Measurements from ENCODE around the gene EPN1. TPM values are rescaled to one million over a fixed set of nuclear protein-coding genes. Genes with fewer than 3 reads are reported as not detected.
A peak's percentile ranks its signal among the peaks of the same experiment; 100 is the strongest.

EPN1 gene
- total and polyA plus RNA-seq, 4 donors = 18.6 to 117 (median 77.8) TPM

DNA sequence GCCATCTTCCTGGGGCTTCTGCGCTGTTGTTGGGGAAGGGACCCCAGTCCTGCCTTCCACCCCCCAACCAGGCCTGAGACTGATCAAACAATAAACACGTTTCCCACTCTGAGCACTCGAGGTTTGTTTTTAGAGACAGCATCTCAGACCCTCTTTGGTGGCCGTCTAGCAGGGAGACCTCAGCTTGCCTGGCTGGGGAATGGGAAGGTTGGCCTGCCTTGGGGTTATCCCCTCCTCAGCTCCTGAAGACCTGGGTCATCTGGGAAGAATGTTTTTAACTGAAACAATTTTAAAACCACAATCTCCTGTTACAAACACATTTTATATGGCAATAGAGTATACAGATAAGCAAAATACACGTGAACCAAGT is 29.5 kb upstream of the EPN1 start:
- Histone ChIP-seq H3K27me3 (ENCODE audit: control insufficient read depth in 4 of 4, insufficient read depth in 4 of 4, low read length in 3 of 4) (no peaks in the 10 kb centered on the region), H3K27ac (ENCODE audit: low read depth in 1 of 2, low read length in 2 of 2) (no peak overlapping the region), H3K4me3 (ENCODE audit: low read depth in 1 of 3, low read length in 3 of 3) (no peak overlapping the region), H3K4me1 (ENCODE audit: control insufficient read depth in 4 of 4, insufficient read depth in 4 of 4, low read length in 3 of 4) (peaks cover 22 to 63% (median 53%) of the 10 kb centered on the region in 4 donors), H3K36me3 (ENCODE audit: control insufficient read depth in 4 of 4, insufficient read depth in 3 of 4, low read depth in 1 of 4, low read length in 3 of 4) (peaks cover 0 to 9% (median under 1%) of the 10 kb centered on the region in 4 donors), H3K9ac (ENCODE audit: low read depth in 1 of 2, low read length in 2 of 2) (no peak overlapping the region), H3K9me3 (ENCODE audit: control insufficient read depth in 4 of 4, low read length in 3 of 4) (no peaks in the 10 kb centered on the region)
- WGBS = 77% methylated on average over 5 of the region's 5 CpGs
- no peak for DNase-seq (ENCODE audit: low spot score)
- TF ChIP-seq TAF1 (conservative IDR thresholded peaks at IDR 0.05) (no peak), SP1 (IDR thresholded peaks at IDR 0.05) (no peak), JUND (IDR thresholded peaks at IDR 0.05) (no peak)

DNA sequence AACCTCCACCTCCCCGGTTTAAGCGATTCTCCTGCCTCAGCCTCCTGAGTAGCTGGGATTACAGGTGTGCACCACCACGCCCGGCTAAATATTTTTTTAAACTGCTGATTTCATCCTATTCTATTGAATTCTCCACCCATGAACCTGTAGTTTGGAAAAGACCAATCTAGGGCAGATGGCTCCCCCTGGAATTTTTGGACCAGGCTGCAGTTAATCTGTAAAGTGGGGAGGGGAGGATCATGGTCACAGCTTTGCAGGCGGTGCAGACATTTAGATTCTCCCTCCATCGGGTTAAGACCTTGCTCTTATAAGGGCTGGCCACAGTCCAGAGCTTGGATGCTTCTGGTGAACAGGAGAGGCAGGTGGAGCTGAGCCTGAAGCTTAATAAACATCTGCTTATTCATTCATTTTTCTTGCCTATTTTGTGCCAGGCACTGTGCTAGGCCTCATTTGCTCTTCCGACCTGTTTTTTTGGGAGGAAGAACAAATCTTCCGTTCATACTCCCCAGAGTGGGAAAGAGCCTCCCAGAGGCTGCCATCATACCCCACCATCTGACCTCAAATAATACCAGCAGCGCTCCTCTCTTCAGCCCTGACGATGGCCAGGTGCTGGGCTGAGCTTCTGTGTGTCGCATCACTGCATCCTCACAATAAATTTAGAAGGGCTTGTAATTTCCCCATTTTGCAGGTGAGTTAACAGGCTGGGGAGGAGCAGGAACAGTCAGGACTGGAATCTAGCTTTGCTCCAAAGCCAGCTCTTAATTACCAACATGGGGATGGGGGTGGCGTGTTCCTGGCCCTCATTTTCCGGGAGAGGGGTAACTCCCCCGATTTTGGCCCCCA is 27.9 kb upstream of the EPN1 start:
- no peak for DNase-seq (ENCODE audit: low spot score)
- Histone ChIP-seq H3K27ac (ENCODE audit: low read depth in 1 of 2, low read length in 2 of 2) (peak overlapping the region; percentile 75 to 86), H3K27me3 (ENCODE audit: control insufficient read depth in 4 of 4, insufficient read depth in 4 of 4, low read length in 3 of 4) (no peaks in the 10 kb centered on the region), H3K9me3 (ENCODE audit: control insufficient read depth in 4 of 4, low read length in 3 of 4) (no peaks in the 10 kb centered on the region), H3K4me3 (ENCODE audit: low read depth in 1 of 3, low read length in 3 of 3) (peak overlapping the region; percentile 66 to 89 (median 86)), H3K4me1 (ENCODE audit: control insufficient read depth in 4 of 4, insufficient read depth in 4 of 4, low read length in 3 of 4) (peaks cover 22 to 52% (median 44%) of the 10 kb centered on the region in 4 donors), H3K36me3 (ENCODE audit: control insufficient read depth in 4 of 4, insufficient read depth in 3 of 4, low read depth in 1 of 4, low read length in 3 of 4) (peaks cover 0 to 9% (median under 1%) of the 10 kb centered on the region in 4 donors), H3K9ac (ENCODE audit: low read depth in 1 of 2, low read length in 2 of 2) (peak overlapping the region; percentile 71 to 87)
- no peak for TF ChIP-seq HNF4G (IDR thresholded peaks at IDR 0.05)
- TF ChIP-seq, protein P1, sequence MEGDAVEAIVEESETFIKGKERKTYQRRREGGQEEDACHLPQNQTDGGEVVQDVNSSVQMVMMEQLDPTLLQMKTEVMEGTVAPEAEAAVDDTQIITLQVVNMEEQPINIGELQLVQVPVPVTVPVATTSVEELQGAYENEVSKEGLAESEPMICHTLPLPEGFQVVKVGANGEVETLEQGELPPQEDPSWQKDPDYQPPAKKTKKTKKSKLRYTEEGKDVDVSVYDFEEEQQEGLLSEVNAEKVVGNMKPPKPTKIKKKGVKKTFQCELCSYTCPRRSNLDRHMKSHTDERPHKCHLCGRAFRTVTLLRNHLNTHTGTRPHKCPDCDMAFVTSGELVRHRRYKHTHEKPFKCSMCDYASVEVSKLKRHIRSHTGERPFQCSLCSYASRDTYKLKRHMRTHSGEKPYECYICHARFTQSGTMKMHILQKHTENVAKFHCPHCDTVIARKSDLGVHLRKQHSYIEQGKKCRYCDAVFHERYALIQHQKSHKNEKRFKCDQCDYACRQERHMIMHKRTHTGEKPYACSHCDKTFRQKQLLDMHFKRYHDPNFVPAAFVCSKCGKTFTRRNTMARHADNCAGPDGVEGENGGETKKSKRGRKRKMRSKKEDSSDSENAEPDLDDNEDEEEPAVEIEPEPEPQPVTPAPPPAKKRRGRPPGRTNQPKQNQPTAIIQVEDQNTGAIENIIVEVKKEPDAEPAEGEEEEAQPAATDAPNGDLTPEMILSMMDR (IDR thresholded peaks at IDR 0.05; ENCODE audit: low read depth, low read length, missing input control) = no peak
- no peak for TF ChIP-seq TAF1 (conservative IDR thresholded peaks at IDR 0.05)
- TF ChIP-seq YY1 (IDR thresholded peaks at IDR 0.05) = no peak
- 49% methylated on average over 14 of the region's 14 CpGs for WGBS

DNA sequence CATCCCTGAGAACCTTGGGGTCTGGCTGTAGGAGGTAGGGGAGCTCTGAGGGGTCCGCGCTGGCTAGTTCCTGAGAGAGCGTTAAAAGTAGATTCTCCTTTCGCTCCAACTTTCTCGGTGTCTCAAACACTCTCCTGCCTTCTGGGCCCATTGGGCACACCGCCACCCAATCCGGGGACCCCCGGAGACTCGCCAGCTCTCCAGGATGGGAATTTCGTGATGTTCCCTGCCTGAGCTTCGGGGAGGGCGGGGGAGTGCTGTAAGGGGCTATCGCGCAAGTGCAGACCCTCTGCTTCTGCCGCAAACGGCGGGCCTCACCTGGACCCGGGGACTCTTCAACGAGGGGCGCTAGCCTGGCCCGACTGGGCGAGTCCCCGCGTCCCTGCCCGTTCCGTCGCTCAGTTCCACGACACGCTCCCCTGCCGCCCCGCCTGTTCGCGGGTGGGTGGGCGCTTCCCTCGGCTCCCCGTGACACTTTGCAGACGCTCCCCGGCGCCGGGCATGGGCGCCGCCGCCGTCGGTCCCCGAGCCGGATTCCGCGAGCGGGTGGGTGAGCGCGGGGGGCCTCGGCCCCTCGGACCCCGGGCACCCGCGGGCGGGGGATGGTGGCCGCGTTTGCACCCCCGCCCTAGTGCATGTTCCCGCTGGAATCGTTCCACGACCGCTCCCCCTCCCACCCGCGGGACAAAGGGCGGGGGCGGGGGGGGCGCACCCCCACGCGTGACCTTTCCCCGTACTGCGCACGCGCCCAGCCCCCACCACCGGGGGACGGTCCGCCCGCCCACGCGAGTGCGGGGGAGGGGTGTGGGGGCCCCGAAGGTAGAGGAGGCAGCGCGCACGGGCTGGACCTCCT is 27.1 kb upstream of the EPN1 start, which contains the start of gene CCDC106:
TSS of gene CCDC106 (plus strand) at position 481 of the 853 bp plus-strand sequence. CDS start 835 bp downstream, outside the sequence.
- Histone ChIP-seq H3K36me3 (ENCODE audit: control insufficient read depth in 4 of 4, insufficient read depth in 3 of 4, low read depth in 1 of 4, low read length in 3 of 4) (peaks cover 0 to 9% (median under 1%) of the 10 kb centered on the region in 4 donors), H3K4me3 (ENCODE audit: low read depth in 1 of 3, low read length in 3 of 3) (peak within 1 kb of the TSS; percentile 66 to 89 (median 86)), H3K9me3 (ENCODE audit: control insufficient read depth in 4 of 4, low read length in 3 of 4) (no peaks in the 10 kb centered on the region), H3K9ac (ENCODE audit: low read depth in 1 of 2, low read length in 2 of 2) (peak within 1 kb of the TSS; percentile 71 to 87), H3K4me1 (ENCODE audit: control insufficient read depth in 4 of 4, insufficient read depth in 4 of 4, low read length in 3 of 4) (peaks cover 15 to 44% (median 36%) of the 10 kb centered on the region in 4 donors), H3K27me3 (ENCODE audit: control insufficient read depth in 4 of 4, insufficient read depth in 4 of 4, low read length in 3 of 4) (no peaks in the 10 kb centered on the region), H3K27ac (ENCODE audit: low read depth in 1 of 2, low read length in 2 of 2) (peak within 1 kb of the TSS; percentile 75 to 86)
- 2% methylated on average over 87 of the region's 87 CpGs for WGBS
- TF ChIP-seq YY1 (IDR thresholded peaks at IDR 0.05) (peak; percentile 44), SP1 (IDR thresholded peaks at IDR 0.05) (no peak), RXRA (IDR thresholded peaks at IDR 0.05) (no peak), RAD21 (IDR thresholded peaks at IDR 0.05) (no peak), HNF4A (conservative IDR thresholded peaks at IDR 0.05) (no peak), HNF4G (IDR thresholded peaks at IDR 0.05) (no peak), JUND (IDR thresholded peaks at IDR 0.05) (no peak), EGR1 (IDR thresholded peaks at IDR 0.05; ENCODE audit: low read depth in 2 of 2) (peak in 1 of 2 donors; percentile 77)
- TF ChIP-seq, protein P2, sequence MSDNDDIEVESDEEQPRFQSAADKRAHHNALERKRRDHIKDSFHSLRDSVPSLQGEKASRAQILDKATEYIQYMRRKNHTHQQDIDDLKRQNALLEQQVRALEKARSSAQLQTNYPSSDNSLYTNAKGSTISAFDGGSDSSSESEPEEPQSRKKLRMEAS (IDR thresholded peaks at IDR 0.05) = no peak
- DNase-seq (ENCODE audit: low spot score) = peak; percentile 70

All from liver (tissue), 9 donors.